Panc1 (cell line): Measurements from ENCODE around the gene MEIS2.

Experiments
- CTCF ChIP-seq: fragments of 450-650 bp; IDR thresholded peaks from 2 replicates; pipeline ENCODE4 v1.5.1; 2017; ENCODE audit warnings: mild to moderate bottlenecking
- POLR2AphosphoS5 ChIP-seq: IDR thresholded peaks from 2 replicates; pipeline ENCODE4 v1.6.1; 2012; ENCODE audit warnings: mild to moderate bottlenecking, low read depth, low read length, moderate library complexity
- SIN3A ChIP-seq: IDR thresholded peaks from 2 replicates; pipeline ENCODE4 v1.6.1; 2012; ENCODE audit warnings: low read depth, mild to moderate bottlenecking, low read length, moderate library complexity, borderline replicate concordance; ENCODE audit not compliant: insufficient read depth
- TCF7L2 ChIP-seq: IDR thresholded peaks from 2 replicates; pipeline ENCODE4 v1.6.1; 2011; ENCODE audit warnings: mild to moderate bottlenecking, low read depth, low read length, inconsistent platforms
- TF ChIP-seq, protein P1 (sequence below), 2 experiments: IDR thresholded peaks; 2 replicates each; pipeline ENCODE4 v1.6.1; 2011 to 2012; ENCODE audit warnings: low read depth in 2 of 2, control low read depth in 1 of 2, low read length in 1 of 2, mild to moderate bottlenecking in 1 of 2, moderate library complexity in 1 of 2; ENCODE audit not compliant: insufficient read depth in 1 of 2

DNA sequence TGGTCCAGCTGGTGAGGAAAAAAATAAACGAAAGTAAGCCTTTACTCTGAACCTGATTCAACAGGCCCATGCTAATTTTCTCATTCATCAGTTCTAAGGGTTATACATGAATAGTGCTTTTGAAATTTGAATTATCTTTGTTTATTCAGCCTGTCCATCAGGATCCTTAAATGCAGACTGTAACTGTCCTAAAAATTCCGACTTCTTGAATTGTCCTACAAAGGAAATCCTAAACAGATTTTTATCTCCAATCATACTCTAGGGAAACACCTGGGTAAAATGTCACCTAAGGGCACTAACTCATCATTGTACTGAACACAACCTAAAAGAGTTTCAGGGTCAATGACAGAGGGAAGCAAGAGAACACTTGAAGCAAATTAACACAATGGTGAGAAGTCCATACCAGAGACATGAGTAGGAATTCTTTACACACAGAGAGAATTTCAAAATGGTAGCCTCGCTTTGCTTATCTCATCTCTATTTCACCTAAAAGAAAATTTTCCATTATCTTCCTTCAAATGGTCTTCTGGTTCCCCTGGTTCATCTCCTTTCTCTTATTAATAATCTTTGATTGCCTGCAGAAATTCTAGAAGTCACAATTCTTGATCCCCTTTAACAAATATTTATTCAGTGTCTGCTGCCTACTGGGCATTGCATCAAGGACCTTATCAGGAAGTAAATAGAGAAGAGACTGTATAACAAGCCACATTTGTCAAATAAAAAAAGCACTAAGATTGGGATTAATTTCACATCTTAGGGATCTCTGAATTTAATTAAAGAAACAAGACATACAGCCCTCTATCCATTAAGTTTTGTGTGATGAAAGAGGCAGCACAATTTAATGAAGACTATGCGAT, 182.7 kb downstream of the MEIS2 start:
- no peak for TF ChIP-seq SIN3A
- no peak for TF ChIP-seq CTCF
- no peak for TF ChIP-seq POLR2AphosphoS5
- TF ChIP-seq, protein P1, sequence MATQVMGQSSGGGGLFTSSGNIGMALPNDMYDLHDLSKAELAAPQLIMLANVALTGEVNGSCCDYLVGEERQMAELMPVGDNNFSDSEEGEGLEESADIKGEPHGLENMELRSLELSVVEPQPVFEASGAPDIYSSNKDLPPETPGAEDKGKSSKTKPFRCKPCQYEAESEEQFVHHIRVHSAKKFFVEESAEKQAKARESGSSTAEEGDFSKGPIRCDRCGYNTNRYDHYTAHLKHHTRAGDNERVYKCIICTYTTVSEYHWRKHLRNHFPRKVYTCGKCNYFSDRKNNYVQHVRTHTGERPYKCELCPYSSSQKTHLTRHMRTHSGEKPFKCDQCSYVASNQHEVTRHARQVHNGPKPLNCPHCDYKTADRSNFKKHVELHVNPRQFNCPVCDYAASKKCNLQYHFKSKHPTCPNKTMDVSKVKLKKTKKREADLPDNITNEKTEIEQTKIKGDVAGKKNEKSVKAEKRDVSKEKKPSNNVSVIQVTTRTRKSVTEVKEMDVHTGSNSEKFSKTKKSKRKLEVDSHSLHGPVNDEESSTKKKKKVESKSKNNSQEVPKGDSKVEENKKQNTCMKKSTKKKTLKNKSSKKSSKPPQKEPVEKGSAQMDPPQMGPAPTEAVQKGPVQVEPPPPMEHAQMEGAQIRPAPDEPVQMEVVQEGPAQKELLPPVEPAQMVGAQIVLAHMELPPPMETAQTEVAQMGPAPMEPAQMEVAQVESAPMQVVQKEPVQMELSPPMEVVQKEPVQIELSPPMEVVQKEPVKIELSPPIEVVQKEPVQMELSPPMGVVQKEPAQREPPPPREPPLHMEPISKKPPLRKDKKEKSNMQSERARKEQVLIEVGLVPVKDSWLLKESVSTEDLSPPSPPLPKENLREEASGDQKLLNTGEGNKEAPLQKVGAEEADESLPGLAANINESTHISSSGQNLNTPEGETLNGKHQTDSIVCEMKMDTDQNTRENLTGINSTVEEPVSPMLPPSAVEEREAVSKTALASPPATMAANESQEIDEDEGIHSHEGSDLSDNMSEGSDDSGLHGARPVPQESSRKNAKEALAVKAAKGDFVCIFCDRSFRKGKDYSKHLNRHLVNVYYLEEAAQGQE (IDR thresholded peaks at IDR 0.05; ENCODE audit: insufficient read depth in 1 of 2, low read depth in 2 of 2, low read length in 1 of 2), result no peak
- no peak for TF ChIP-seq TCF7L2
